HUES6 (cell line): ENCODE results near the gene KDM2B.

Source experiments
- H3K27ac ChIP-seq: 2 replicates; pipeline ENCODE4 v1.7.0; 2013; ENCODE audit warnings: low read depth, mild to moderate bottlenecking, low read length, inconsistent platforms
- H3K27me3 ChIP-seq: 2 replicates; pipeline ENCODE4 v1.6.1; 2013; ENCODE audit warnings: low read length; ENCODE audit not compliant: control insufficient read depth, insufficient read depth
- H3K36me3 ChIP-seq: 2 replicates; pipeline ENCODE4 v1.6.1; 2013; ENCODE audit warnings: low read length; ENCODE audit not compliant: control insufficient read depth, insufficient read depth
- H3K4me1 ChIP-seq: 2 replicates; pipeline ENCODE4 v1.6.1; 2013; ENCODE audit warnings: low read length; ENCODE audit not compliant: control insufficient read depth, insufficient read depth
- H3K4me3 ChIP-seq: 2 replicates; pipeline ENCODE4 v1.5.1; 2013; ENCODE audit warnings: low read depth, low read length
- H3K9ac ChIP-seq: one replicate; pipeline ENCODE4 v1.6.1; 2013; ENCODE audit warnings: mild to moderate bottlenecking, low read length
- H3K9me3 ChIP-seq: 2 replicates; pipeline ENCODE4 v1.6.1; 2013; ENCODE audit warnings: low read depth, low read length; ENCODE audit not compliant: control insufficient read depth, insufficient read depth

KDM2B gene

DNA sequence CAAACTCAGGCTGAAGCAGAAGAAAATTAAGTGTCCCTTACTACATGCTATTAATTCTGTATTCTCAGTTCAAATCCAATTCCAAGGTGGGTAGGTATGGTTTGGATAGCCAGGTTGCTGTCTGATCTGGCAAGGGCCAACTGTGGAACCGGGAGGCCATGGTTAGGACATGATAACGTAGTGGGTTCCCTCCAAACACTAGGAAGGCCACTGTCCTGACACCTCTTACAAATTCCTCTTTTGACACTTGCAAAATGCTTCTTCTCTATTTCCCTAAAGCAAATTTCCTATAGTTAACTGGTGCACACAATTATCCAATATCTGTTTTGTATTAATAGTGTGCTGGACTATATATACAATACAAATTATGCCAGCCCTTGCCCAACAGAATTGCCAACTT is 110.1 kb downstream of the KDM2B start:
- H3K27me3 ChIP-seq, result peaks cover 4% of the 10 kb centered on the region; the same call in 1 of the 2 replicates
- H3K9ac ChIP-seq, result no peak overlapping the region
- H3K4me3 ChIP-seq, result no peak overlapping the region
- H3K27ac ChIP-seq, result no peak overlapping the region
- H3K4me1 ChIP-seq, result peaks cover 16% of the 10 kb centered on the region
- H3K9me3 ChIP-seq, result no peaks in the 10 kb centered on the region
- H3K36me3 ChIP-seq, result no peaks in the 10 kb centered on the region

DNA sequence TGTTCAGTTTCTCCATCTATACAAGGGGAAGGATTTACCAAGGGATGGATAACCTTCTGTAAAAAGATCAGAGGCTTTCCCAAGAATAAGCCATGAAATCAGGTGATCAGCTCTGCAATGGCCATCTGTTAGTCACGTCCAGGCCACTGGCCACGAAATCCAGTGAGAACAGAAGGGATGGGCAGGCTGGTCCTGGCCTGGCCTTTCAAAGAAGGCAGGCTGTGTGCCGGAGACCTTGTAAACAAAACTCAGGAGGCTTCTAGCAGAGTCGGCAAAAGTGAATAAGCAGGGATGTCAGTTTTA is 112.4 kb downstream of the KDM2B start:
- peak overlapping the region; percentile 77; the same call in 1 of the 2 replicates for H3K4me3 ChIP-seq
- H3K27ac ChIP-seq, result no peak overlapping the region
- H3K9me3 ChIP-seq, result no peaks in the 10 kb centered on the region
- H3K9ac ChIP-seq, result no peak overlapping the region
- H3K27me3 ChIP-seq, result peaks cover 4% of the 10 kb centered on the region; the same call in 1 of the 2 replicates
- peaks cover 18% of the 10 kb centered on the region for H3K4me1 ChIP-seq
- no peaks in the 10 kb centered on the region for H3K36me3 ChIP-seq

DNA sequence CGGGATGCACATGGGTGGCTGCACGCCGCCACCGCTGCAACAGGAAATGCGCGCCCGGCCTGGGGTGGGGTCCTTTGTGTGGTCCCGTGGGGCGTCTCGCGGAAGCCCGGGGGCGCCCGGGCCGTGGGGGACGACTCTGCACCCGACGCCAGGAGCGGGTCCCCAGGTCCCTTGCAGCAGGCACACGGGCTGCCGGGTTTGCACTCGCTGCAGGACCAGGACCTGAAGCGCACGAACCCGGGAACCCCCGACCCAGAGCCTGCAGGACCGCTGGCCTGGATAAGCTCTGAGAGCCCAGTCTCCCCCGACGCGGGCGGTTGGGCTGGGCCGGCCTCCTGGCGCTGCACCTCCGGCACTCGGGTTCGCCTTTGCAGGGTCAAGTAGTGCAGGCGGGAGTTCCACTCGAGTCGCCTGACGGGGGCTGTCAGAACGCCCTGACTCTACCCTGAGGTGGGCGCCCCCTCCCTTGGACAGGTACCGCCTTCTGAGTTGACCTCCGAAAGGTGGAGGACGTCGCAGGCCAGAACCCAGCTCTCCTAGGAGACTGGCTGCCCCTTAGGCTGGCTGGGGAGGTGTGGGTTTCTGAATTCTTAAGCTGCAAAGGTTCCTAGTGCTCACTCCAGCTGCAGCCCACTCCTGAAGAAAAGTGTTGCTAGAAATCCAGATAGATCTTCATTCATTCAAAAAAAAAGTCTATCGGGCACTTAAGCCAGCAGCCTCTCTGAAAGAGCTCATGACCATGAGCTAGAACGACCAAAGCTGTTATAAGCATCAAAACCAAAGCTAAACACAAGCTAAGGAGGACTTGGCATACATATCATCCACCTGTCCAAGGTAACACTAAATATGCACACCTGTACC is 113.0 kb downstream of the KDM2B start:
- Histone ChIP-seq H3K27ac (peak overlapping the region; percentile 65; the same call in 1 of the 2 replicates), H3K9ac (peak overlapping the region; percentile 84)

DNA sequence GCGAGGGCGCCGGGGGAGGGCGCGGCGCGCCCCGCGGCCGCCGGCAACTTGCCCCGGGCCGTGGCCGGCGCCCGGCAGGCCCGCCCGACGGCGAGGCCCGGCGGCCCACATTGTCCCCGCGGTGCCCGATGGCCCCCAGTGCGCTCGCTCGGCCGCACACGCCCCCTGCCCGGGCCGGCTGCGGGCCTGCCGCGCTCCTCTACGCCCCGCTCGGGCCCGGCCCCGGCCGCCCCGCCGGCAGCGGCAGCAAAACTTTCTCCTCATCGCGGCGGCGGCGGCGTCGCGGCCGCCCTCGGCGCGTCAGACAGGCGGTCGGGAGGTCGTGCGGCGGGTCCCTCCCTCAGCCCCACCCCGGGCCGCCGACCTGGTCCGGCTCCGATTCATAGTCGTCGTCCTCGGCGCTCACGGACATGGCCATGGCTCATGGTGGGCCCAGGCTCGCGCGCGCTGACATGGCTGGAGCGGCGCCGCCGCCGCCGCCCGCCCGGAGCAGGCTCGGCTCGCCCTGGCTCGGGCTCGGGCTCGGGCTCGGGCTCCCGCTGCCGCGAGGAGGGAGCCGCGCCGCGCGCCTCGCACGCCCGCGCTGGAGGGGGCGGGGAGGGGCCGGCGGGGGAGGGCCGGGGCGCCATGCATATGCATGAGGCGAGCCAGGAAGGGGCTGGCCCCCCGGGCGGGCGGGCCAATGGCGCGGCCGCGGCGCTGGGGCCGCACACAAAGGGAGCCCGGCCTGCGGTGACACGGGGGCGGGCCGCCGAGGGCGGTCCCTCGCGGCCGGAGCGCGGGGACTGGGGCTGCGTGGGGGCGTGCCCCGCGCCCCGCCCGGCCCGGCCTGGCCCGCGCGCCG is 113.8 kb downstream of the KDM2B start:
- H3K9ac ChIP-seq, result peak overlapping the region; percentile 84
- peaks cover 18% of the 10 kb centered on the region for H3K4me1 ChIP-seq

More for the DNA sequence above, 113.0 kb downstream of the KDM2B start:
- H3K4me1 ChIP-seq, result peaks cover 18% of the 10 kb centered on the region
- no peaks in the 10 kb centered on the region for H3K36me3 ChIP-seq
- H3K9me3 ChIP-seq, result no peaks in the 10 kb centered on the region
- peak overlapping the region; percentile 77 for H3K4me3 ChIP-seq
- H3K27me3 ChIP-seq, result peaks cover 4% of the 10 kb centered on the region; the same call in 1 of the 2 replicates

DNA sequence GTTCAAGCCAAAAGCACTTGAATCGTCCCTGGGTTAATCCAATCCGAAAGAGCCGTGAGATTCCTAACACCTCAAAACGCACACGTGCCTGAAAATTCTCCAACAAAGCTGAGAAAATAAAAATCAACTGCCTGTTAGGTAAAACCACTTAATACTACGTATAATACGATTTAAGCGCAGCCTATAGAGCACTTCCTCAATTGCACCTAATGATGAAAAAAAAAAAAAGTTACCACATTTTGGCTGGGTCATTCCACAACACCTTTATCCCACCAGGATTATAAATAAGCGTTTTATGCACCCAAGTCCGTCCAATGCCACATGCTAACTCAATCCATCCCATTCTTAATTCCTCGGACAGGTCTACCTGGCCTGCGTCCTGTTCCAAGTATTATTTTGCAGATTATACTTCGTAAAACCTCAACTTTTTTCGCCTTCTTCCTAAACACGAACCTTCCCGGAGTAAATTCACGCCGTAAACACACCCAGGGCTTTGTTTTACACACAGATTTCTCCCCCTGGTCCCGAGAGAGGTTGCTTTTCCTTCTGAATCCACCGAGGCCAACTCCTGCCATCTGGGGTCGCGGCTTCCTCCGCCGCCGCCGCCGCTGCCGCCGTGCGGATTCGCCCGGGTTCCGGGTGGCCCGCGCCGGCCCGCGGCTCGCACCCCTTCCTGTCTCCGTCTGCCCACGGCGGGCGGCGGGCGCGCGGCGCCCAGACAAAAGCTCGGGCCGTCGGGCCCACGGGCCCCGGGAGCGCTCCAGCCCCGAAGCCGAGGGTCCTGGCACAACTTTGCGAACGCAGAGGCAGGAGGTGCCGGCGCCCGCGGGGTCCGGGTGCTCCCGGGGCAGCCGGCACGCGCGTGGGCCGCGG is 114.7 kb downstream of the KDM2B start:
- no peaks in the 10 kb centered on the region for H3K9me3 ChIP-seq
- H3K27me3 ChIP-seq, result peaks cover 4% of the 10 kb centered on the region; the same call in 1 of the 2 replicates
- peaks cover 14% of the 10 kb centered on the region for H3K4me1 ChIP-seq
- peak overlapping the region; percentile 67 for H3K9ac ChIP-seq
- no peak overlapping the region for H3K27ac ChIP-seq
- H3K36me3 ChIP-seq, result no peaks in the 10 kb centered on the region
- H3K4me3 ChIP-seq, result peak overlapping the region; percentile 71

More for the DNA sequence above, 113.8 kb downstream of the KDM2B start:
- Histone ChIP-seq H3K27ac (0 out of 2 replicates have a peak overlapping the region, but pooled peaks have one; percentile 65), H3K9me3 (no peaks in the 10 kb centered on the region), H3K27me3 (peaks cover 4% of the 10 kb centered on the region; the same call in 1 of the 2 replicates), H3K4me3 (peak overlapping the region; percentile 77), H3K36me3 (no peaks in the 10 kb centered on the region)

DNA sequence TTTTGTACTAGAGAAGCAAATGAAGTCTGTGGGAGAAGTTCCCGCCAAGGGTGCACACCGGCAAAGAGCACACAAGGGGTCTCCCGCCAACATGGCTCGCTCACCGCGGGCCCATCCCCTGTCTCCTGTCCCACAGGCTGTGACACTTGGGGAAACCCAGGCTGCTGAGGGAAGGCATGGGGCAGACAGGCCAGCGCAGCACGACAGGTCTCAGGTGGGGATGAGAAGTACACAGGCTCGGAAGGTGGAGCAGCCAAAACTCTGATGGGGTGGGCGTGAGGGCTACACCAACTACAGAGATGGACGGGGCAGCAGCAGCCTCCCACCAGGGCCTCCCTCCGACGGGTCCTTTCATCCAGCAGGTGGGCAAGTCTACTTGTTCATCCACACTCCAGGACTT is 116.5 kb downstream of the KDM2B start:
- Histone ChIP-seq H3K4me3 (no peak overlapping the region), H3K27me3 (peaks cover 4% of the 10 kb centered on the region; the same call in 1 of the 2 replicates), H3K9ac (no peak overlapping the region), H3K36me3 (no peaks in the 10 kb centered on the region), H3K4me1 (peaks cover 14% of the 10 kb centered on the region), H3K27ac (no peak overlapping the region), H3K9me3 (no peaks in the 10 kb centered on the region)

DNA sequence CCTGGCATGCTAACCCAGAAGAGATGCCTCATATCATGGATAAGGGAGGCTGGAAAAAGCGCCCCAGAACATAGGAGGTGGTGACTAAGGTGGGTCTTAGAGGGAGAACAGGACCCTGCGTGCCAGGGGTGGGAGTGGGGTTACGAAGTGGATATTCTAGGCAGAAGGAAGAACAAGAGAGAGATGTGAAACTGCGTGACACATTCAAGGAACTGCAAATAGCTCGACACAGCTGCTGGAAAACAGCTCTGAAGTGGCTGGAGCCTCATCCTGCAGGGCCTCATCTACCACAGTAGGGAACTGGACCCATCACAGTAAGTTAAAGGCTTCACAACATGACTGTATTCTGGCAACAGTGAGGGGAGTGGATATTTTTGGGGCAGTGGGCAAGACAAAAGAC is 119.8 kb downstream of the KDM2B start:
- H3K27me3 ChIP-seq, result peaks cover under 1% of the 10 kb centered on the region; the same call in 1 of the 2 replicates
- no peak overlapping the region for H3K4me3 ChIP-seq
- no peaks in the 10 kb centered on the region; the same call in 1 of the 2 replicates for H3K36me3 ChIP-seq
- H3K9ac ChIP-seq, result no peak overlapping the region
- H3K9me3 ChIP-seq, result no peaks in the 10 kb centered on the region
- peaks cover 10% of the 10 kb centered on the region for H3K4me1 ChIP-seq
- no peak overlapping the region for H3K27ac ChIP-seq

DNA sequence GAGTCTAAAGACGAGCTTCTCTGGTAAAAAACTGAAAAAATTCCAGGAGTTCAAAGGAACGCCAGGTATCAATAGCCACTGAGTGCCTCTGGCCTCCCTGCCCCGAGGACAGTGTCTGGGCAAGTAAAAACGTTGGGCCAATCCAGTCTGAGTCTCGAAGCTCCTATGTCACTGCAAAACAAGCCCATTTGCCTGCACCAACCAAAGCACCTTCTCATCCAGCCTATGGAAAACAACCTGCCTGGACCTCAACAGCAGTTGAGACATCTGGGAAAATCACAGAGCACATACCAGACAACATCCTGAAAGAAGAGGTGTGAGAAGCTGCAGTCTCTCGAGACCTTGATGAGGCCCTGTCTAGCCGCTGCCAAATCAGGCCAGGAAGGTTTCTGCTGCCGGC is 124.3 kb downstream of the KDM2B start:
- Histone ChIP-seq H3K4me1 (peaks cover 11% of the 10 kb centered on the region; the same call in 1 of the 2 replicates), H3K9ac (no peak overlapping the region)

DNA sequence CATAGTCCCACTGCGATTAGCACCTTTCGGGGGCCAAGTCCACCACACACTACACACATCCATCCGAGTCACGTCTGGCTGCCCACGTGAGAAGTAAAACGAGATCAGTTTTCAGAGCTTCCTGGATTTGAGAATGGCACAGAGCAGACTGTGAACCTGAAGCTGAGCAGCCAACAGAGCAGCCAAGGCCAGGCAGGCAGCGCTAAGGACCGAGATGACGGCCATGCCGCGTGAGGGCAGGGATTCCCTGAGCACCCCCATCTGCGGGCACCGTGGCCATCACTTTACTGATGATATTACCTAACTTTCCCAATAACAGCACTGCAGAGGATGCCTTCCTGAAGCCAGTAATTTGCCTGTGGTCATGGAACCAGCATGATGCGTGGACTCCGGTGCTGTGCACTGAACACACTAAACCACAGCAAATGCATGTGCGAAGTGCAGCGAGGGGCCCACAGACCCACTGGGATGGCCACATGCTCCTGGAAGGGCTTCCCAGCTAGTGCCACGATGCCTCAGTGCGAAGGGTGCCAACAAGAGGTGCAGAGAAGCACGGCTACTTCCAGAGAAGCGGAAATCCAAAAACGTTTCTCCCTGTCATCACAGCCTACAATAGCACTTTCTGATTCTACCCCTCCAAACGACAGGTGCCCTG is 124.9 kb downstream of the KDM2B start:
- H3K27ac ChIP-seq, result no peak overlapping the region
- peaks cover 11% of the 10 kb centered on the region; the same call in 1 of the 2 replicates for H3K4me1 ChIP-seq
- H3K27me3 ChIP-seq, result no peaks in the 10 kb centered on the region
- H3K4me3 ChIP-seq, result no peak overlapping the region
- no peaks in the 10 kb centered on the region for H3K9me3 ChIP-seq
- no peak overlapping the region for H3K9ac ChIP-seq
- H3K36me3 ChIP-seq, result peaks cover 27% of the 10 kb centered on the region

More for the DNA sequence above, 124.3 kb downstream of the KDM2B start:
- H3K27ac ChIP-seq, result no peak overlapping the region
- no peaks in the 10 kb centered on the region for H3K9me3 ChIP-seq
- no peaks in the 10 kb centered on the region for H3K27me3 ChIP-seq
- peaks cover 22% of the 10 kb centered on the region; the same call in 1 of the 2 replicates for H3K36me3 ChIP-seq
- no peak overlapping the region for H3K4me3 ChIP-seq

DNA sequence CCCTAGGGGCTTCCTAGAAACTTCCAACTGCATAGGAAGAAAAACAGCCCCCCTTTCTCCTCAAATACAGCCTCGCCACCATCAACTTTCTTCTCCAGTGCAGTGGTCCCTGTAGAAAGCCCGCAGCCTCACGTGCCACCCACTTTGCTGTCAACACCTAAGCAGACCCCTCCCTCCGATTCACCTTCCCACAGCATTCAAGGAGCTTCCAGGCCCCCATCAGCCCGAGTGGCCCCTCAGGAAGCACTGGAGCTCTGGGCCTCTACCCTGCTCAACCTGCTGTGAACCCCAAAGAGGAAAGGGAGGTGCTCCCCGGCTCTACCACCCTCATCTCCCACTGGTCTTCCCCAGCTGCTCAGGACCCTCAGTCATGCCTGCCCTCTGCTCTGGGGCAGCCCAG is 125.9 kb downstream of the KDM2B start:
- Histone ChIP-seq H3K27ac (no peak overlapping the region), H3K36me3 (peaks cover 29% of the 10 kb centered on the region), H3K4me1 (peaks cover 11% of the 10 kb centered on the region; the same call in 1 of the 2 replicates), H3K9me3 (no peaks in the 10 kb centered on the region), H3K27me3 (no peaks in the 10 kb centered on the region), H3K9ac (no peak overlapping the region), H3K4me3 (no peak overlapping the region)
